PC-3 (cell line): ENCODE measurements around the gene CCNL2. TPM values are rescaled to one million over a fixed set of nuclear protein-coding genes. Genes with fewer than 3 reads are reported as not detected.

Experiments used
- ATAC-seq: fragments of 200-7000 bp; cut with Tn5 transposase; 2 replicates; pipeline ENCODE4 v1.9.1; 2020; ENCODE audit warnings: mild to moderate bottlenecking, moderate library complexity
- BruUV-seq: library from RNA; stranded (reverse); fragments of 400-500 nt; replicated peaks from 2 replicates; lab custom pipeline; 2021; lab: Mats Ljungman, UMichigan
- CTCF ChIA-PET: fragments of 300-600 bp; sonication (Branson Sonifier 250); formaldehyde crosslinking; loops from one replicate; lab custom pipeline; 2022; ENCODE audit warnings: antibody characterized with exemption; lab: Charles Lee
- POLR2A ChIA-PET: fragments of 300-600 bp; sonication (Branson Sonifier 250); formaldehyde crosslinking; loops from one replicate; lab custom pipeline; 2022; ENCODE audit warnings: antibody characterized with exemption; ENCODE audit not compliant: unreplicated experiment; lab: Charles Lee
- DNase-seq: peaks from one replicate; pipeline ENCODE4 v3.0.0-alpha.2; 2015
- H2AFZ ChIP-seq: fragments of 300-600 bp; sonication (generic); 2 replicates; pipeline ENCODE4 v1.6.0; 2016; ENCODE audit warnings: antibody characterized with exemption, low read length
- H3F3A ChIP-seq: fragments of 300-600 bp; sonication (generic); one replicate; pipeline ENCODE4 v1.6.0; 2017; ENCODE audit warnings: antibody characterized with exemption, low read length, control low read depth, mild to moderate bottlenecking; ENCODE audit not compliant: unreplicated experiment
- H3K27ac ChIP-seq: fragments of 300-600 bp; sonication (generic); 2 replicates; pipeline ENCODE4 v1.5.1; 2016; ENCODE audit warnings: mild to moderate bottlenecking, low read length
- H3K27me3 ChIP-seq: fragments of 300-600 bp; sonication (generic); 2 replicates; pipeline ENCODE4 v1.6.1; 2016; ENCODE audit warnings: low read length, mixed read lengths
- H3K36me3 ChIP-seq: fragments of 300-600 bp; sonication (generic); 2 replicates; pipeline ENCODE4 v1.6.1; 2016; ENCODE audit warnings: low read depth, mixed run types, low read length, mixed read lengths
- H3K4me1 ChIP-seq: fragments of 300-600 bp; sonication (generic); 2 replicates; pipeline ENCODE4 v1.5.1; 2016; ENCODE audit warnings: low read length; ENCODE audit not compliant: insufficient read depth
- H3K4me2 ChIP-seq: fragments of 300-600 bp; sonication (generic); 2 replicates; pipeline ENCODE4 v1.6.0; 2016; ENCODE audit warnings: low read length
- H3K4me3 ChIP-seq: fragments of 300-600 bp; sonication (generic); 2 replicates; pipeline ENCODE4 v1.5.1; 2016; ENCODE audit warnings: mild to moderate bottlenecking, low read length, mixed read lengths
- H3K79me2 ChIP-seq: fragments of 300-600 bp; sonication (generic); 2 replicates; pipeline ENCODE4 v1.6.1; 2017; ENCODE audit warnings: low read length, mixed read lengths
- H3K9ac ChIP-seq: fragments of 300-600 bp; sonication (generic); 2 replicates; pipeline ENCODE4 v1.6.0; 2016; ENCODE audit warnings: mild to moderate bottlenecking, low read length
- H3K9me2 ChIP-seq: fragments of 300-600 bp; sonication (generic); replicated peaks from 2 replicates; pipeline ENCODE4 v1.6.1; 2016; ENCODE audit warnings: mixed run types, low read length, mixed read lengths
- H3K9me3 ChIP-seq: fragments of 300-600 bp; sonication (generic); 2 replicates; pipeline ENCODE4 v1.6.1; 2016; ENCODE audit warnings: low read length, mixed read lengths
- H4K20me1 ChIP-seq: fragments of 300-600 bp; sonication (generic); 2 replicates; pipeline ENCODE4 v1.6.1; 2016; ENCODE audit warnings: low read length, mixed read lengths
- EZH2 ChIP-seq: fragments of 300-600 bp; sonication (generic); IDR thresholded peaks from one replicate; pipeline ENCODE4 v1.6.1; 2017; ENCODE audit warnings: antibody characterized with exemption, mild to moderate bottlenecking, low read length; ENCODE audit not compliant: unreplicated experiment
- EZH2phosphoT487 ChIP-seq: fragments of 300-600 bp; sonication (generic); IDR thresholded peaks from 2 replicates; pipeline ENCODE4 v1.6.1; 2018; ENCODE audit warnings: mild to moderate bottlenecking, antibody characterized with exemption, low read length, borderline replicate concordance
- intact Hi-C: fragments of 100-400 bp; cut with micrococcal nuclease; formaldehyde crosslinking; loops from 2 replicates; pipeline ENCODE4 v1.9.0; 2023
- total RNA-seq: library from RNA; depleted of rRNA; stranded (reverse); fragments of >200 nt; gene quantifications from 2 replicates; pipeline ENCODE4 v1.2.3, GENCODE V29; 2014
- TF ChIP-seq, protein P1 (sequence below): fragments of 300-600 bp; sonication (generic); conservative IDR thresholded peaks from 2 replicates; pipeline ENCODE4 v1.5.1; 2017; ENCODE audit warnings: antibody characterized with exemption, low read depth, mild to moderate bottlenecking, low read length

The CCNL2 gene
- total RNA-seq, 1 experiment from 2014 or later = 385 TPM

DNA sequence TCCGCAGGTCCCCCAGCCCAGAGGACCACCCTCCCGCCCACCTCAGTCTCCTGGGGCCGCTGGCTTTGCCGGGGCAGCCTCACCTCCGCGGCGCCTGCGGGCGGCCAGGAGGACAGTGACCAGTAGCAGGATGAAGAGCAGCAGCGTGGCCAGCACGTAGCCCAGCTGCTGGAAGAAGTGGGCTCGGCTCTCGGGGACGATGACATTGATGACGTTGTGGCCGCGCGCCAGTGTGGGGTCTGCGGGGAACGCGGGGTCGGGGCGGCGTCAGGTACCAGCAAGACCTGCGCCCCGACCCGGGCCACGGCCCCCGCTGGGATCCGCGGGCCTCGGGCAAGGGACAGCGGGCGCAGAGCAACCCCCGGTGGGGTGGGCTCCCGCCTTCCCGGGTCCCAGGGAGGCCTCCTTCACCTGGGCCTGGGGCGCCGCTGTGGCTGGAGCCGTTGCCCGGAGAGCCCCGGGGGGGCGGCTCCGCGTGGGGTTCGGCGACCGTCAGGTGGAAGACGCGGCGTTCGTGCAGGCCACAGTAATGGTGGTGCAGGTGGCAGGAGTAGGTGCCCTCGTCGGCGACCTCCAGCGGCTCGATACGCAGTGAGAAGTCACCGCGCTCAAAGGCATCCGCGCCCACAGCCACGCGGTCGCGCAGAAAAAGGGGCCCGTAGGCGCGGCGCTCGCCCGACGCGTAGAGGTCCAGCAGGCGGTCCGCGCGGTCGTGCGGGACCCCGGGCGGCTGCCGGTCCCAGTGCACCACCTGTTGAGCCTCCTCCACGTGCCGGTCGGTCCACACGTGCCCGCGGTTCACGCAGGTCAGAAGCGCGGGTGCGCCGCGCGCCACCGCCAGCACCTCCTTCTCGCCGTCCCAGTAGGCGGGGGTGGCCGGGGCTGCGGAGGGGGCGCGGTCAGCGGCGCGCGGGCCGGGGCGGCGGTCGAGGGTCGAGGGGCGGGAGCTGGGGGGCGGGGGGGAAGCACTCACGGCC, 44.6 kb downstream of the CCNL2 start:
- ATAC-seq (peak; percentile 5), DNase-seq (no peak)
- no TSS peak for BruUV-seq
- Histone ChIP-seq H3K9ac (0 out of 2 replicates have a peak overlapping the region, but pooled peaks have one; percentile 9), H3K9me2 (no peaks in the 10 kb centered on the region), H3K27ac (no peak overlapping the region), H3K9me3 (no peaks in the 10 kb centered on the region), H3F3A (peaks cover 3% of the 10 kb centered on the region), H3K4me3 (peak overlapping the region; percentile 58), H3K79me2 (peaks cover 15% of the 10 kb centered on the region), H4K20me1 (no peaks in the 10 kb centered on the region), H3K27me3 (no peaks in the 10 kb centered on the region), H2AFZ (no peak overlapping the region), H3K4me1 (peaks cover 32% of the 10 kb centered on the region), H3K36me3 (no peaks in the 10 kb centered on the region), H3K4me2 (peak overlapping the region; percentile 78)
- CTCF ChIA-PET = interaction anchor here (0.6 kb wide), 1 partner anchor 45 kb away, joined by 3 read pairs; no protein-coding TSS in a partner anchor
- intact Hi-C loops = no loop called here
- TF ChIP-seq, protein P1, sequence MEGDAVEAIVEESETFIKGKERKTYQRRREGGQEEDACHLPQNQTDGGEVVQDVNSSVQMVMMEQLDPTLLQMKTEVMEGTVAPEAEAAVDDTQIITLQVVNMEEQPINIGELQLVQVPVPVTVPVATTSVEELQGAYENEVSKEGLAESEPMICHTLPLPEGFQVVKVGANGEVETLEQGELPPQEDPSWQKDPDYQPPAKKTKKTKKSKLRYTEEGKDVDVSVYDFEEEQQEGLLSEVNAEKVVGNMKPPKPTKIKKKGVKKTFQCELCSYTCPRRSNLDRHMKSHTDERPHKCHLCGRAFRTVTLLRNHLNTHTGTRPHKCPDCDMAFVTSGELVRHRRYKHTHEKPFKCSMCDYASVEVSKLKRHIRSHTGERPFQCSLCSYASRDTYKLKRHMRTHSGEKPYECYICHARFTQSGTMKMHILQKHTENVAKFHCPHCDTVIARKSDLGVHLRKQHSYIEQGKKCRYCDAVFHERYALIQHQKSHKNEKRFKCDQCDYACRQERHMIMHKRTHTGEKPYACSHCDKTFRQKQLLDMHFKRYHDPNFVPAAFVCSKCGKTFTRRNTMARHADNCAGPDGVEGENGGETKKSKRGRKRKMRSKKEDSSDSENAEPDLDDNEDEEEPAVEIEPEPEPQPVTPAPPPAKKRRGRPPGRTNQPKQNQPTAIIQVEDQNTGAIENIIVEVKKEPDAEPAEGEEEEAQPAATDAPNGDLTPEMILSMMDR = no peak
- POLR2A ChIA-PET = no interaction called here

DNA sequence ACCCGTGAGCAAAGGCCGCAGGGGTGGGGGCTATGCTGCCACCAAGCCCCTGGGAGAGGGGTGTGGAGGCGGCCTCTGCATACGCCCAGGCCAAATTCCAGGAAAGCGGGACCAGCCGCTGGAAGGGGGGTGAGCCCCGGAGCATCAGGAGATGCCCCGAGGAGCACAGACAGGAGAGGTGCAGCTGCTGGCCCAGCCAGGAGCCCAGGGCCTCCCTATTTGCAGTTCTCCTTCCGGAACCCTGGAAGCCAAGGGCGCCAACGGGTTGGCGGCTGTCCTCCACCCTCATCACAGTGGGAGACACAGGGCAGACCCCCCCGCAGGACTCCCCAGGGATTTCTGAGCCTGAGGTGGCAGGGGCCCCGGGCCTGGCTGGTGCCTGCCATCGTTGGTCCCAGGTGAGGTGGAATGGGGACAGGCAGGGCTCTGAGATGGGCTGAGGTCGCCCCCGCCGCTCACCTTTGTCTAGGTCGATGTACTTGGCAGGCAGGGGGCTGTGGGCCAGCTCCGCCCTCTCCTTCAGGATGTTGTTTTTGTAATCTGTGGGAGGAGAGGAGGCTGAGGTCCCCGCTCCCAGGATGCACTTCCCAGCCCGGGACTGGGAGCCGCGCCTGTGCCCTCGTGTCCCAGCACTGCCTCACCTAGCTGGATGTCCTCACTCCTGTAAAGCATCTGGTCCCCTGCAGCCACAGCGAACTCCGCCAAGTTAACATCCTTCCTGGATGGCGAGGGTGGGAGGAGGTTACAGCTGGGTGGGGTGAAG, 45.6 kb downstream of the CCNL2 start:
- H3K4me2 ChIP-seq = peak overlapping the region; percentile 78
- H3K9ac ChIP-seq = no peak overlapping the region
- peaks cover 28% of the 10 kb centered on the region for H3K4me1 ChIP-seq
- DNase-seq (no peak), ATAC-seq (peak; percentile 30)
- peak overlapping the region; percentile 58 for H3K4me3 ChIP-seq
- no peaks in the 10 kb centered on the region for H3K9me3 ChIP-seq
- peaks cover 19% of the 10 kb centered on the region for H3K79me2 ChIP-seq
- CTCF ChIA-PET = interaction anchor here (0.6 kb wide), 1 partner anchor 44 kb away, joined by 3 read pairs; no protein-coding TSS in a partner anchor
- TF ChIP-seq EZH2phosphoT487 = no peak
- TF ChIP-seq EZH2 = no peak
- TF ChIP-seq, protein P1 = no peak
- no peaks in the 10 kb centered on the region for H3K36me3 ChIP-seq
- no peaks in the 10 kb centered on the region for H3K9me2 ChIP-seq
- no peaks in the 10 kb centered on the region for H3K27me3 ChIP-seq
- intact Hi-C loops = no loop called here
- POLR2A ChIA-PET = no interaction called here
- BruUV-seq = TSS peak; percentile 58
- H3K27ac ChIP-seq = no peak overlapping the region
- H3F3A ChIP-seq = peaks cover 3% of the 10 kb centered on the region
- no peak overlapping the region for H2AFZ ChIP-seq
- H4K20me1 ChIP-seq = no peaks in the 10 kb centered on the region
